Fibroblast of lung (primary cell): ENCODE results near the gene SRRM2. TPM values are rescaled to one million over a fixed set of nuclear protein-coding genes. Genes with fewer than 3 reads are reported as not detected.

Source experiments
- DNase-seq, 2 donors: peaks; one replicate each; pipeline versions ENCODE4 v3.0.0 to v3.0.0-alpha.2; 2010; ENCODE audit warnings: low read depth in 2 of 2
- H2AFZ ChIP-seq: 2 replicates; pipeline ENCODE4 v1.5.1; 2012; ENCODE audit warnings: low read length, control low read depth, inconsistent platforms
- H3K27ac ChIP-seq: 2 replicates; pipeline ENCODE4 v1.5.1; 2011; ENCODE audit warnings: low read length, control low read depth; ENCODE audit not compliant: insufficient read depth
- H3K27me3 ChIP-seq: 2 replicates; pipeline ENCODE4 v1.5.1; 2011; ENCODE audit warnings: mild to moderate bottlenecking, low read length; ENCODE audit not compliant: control insufficient read depth, insufficient read depth
- H3K36me3 ChIP-seq: 2 replicates; pipeline ENCODE4 v1.5.1; 2011; ENCODE audit warnings: low read length; ENCODE audit not compliant: control insufficient read depth, insufficient read depth
- H3K4me1 ChIP-seq: 2 replicates; pipeline ENCODE4 v1.5.1; 2011; ENCODE audit warnings: low read length; ENCODE audit not compliant: control insufficient read depth, insufficient read depth; ENCODE audit errors: extremely low read depth
- H3K4me2 ChIP-seq: 2 replicates; pipeline ENCODE4 v1.5.1; 2011; ENCODE audit warnings: low read length, control low read depth; ENCODE audit not compliant: insufficient read depth; ENCODE audit errors: extremely low read depth
- H3K4me3 ChIP-seq, 4 experiments: fragments of 200-600 bp in 1 of 4; sonication (generic) in 1 of 4; replicated peaks in 1 of 4; 2 replicates each; pipeline ENCODE4 v1.5.1; 2011 to 2016; ENCODE audit warnings: low read length in 4 of 4, low read depth in 3 of 4, mild to moderate bottlenecking in 3 of 4, control low read depth in 2 of 4, inconsistent platforms in 1 of 4, mixed read lengths in 1 of 4; ENCODE audit not compliant: insufficient read depth in 1 of 4; ENCODE audit errors: control extremely low read depth in 1 of 4
- H3K79me2 ChIP-seq: 2 replicates; pipeline ENCODE4 v1.5.1; 2012; ENCODE audit warnings: mild to moderate bottlenecking, low read length, inconsistent platforms; ENCODE audit not compliant: control insufficient read depth, insufficient read depth
- H3K9ac ChIP-seq: 2 replicates; pipeline ENCODE4 v1.5.1; 2011; ENCODE audit warnings: mild to moderate bottlenecking, low read length, control low read depth; ENCODE audit not compliant: insufficient read depth
- H3K9me3 ChIP-seq: 2 replicates; pipeline ENCODE4 v1.5.1; 2012; ENCODE audit warnings: low read depth, low read length; ENCODE audit not compliant: control insufficient read depth, insufficient read depth
- H4K20me1 ChIP-seq: 2 replicates; pipeline ENCODE4 v1.5.1; 2011; ENCODE audit warnings: low read length; ENCODE audit not compliant: control insufficient read depth, insufficient read depth; ENCODE audit errors: extremely low read depth
- EZH2 ChIP-seq: IDR thresholded peaks from 2 replicates; pipeline ENCODE4 v1.5.1; 2012; ENCODE audit warnings: low read length, control low read depth, mild to moderate bottlenecking; ENCODE audit errors: missing control alignments
- polyA plus RNA-seq, 2 donors: library from polyadenylated mRNA; depleted of rRNA in 1 of 2; stranded (reverse) in 1 of 2; unstranded in 1 of 2; fragments of >200 nt; gene quantifications; 2 replicates each; pipeline ENCODE4 v1.2.1, GENCODE V29; 2011 to 2012; ENCODE audit warnings: missing spikeins in 1 of 2
- total RNA-seq: library from RNA; depleted of rRNA; stranded (reverse); fragments of >200 nt; gene quantifications from 2 replicates; pipeline ENCODE4 v1.2.1, GENCODE V29; 2014
- TF ChIP-seq, protein P1 (sequence below), 2 donors: IDR thresholded peaks in 1 of 2; conservative IDR thresholded peaks in 1 of 2; 1 replicate in 1 of 2; 2 replicates in 1 of 2; pipeline ENCODE4 v1.5.1; 2011 to 2012; ENCODE audit warnings: low read length in 2 of 2, control low read depth in 1 of 2, inconsistent platforms in 1 of 2, low read depth in 1 of 2, mild to moderate bottlenecking in 1 of 2

Gene SRRM2
- total and polyA plus RNA-seq, 2 donors (not counting 1 experiment from before 2014, with no cell fraction given): 55.2 to 74.3 TPM

DNA sequence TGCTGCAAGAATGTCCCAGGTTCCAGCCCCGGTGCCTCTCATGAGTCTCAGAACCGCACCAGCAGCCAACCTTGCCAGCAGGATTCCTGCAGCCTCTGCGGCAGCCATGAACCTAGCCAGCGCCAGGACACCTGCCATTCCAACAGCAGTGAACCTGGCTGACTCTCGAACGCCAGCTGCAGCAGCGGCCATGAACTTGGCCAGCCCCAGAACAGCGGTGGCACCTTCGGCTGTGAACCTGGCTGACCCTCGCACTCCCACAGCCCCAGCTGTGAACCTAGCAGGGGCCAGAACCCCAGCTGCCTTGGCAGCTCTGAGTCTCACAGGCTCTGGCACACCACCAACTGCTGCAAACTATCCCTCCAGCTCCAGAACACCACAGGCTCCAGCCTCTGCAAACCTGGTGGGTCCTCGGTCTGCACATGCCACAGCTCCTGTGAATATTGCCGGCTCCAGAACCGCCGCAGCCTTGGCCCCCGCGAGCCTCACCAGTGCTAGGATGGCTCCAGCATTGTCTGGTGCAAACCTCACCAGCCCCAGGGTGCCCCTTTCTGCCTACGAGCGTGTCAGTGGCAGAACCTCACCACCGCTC, 14.8 kb downstream of the SRRM2 start:
- Histone ChIP-seq H4K20me1 (peaks cover 6% of the 10 kb centered on the region), H2AFZ (no peak overlapping the region)
- TF ChIP-seq, protein P1, sequence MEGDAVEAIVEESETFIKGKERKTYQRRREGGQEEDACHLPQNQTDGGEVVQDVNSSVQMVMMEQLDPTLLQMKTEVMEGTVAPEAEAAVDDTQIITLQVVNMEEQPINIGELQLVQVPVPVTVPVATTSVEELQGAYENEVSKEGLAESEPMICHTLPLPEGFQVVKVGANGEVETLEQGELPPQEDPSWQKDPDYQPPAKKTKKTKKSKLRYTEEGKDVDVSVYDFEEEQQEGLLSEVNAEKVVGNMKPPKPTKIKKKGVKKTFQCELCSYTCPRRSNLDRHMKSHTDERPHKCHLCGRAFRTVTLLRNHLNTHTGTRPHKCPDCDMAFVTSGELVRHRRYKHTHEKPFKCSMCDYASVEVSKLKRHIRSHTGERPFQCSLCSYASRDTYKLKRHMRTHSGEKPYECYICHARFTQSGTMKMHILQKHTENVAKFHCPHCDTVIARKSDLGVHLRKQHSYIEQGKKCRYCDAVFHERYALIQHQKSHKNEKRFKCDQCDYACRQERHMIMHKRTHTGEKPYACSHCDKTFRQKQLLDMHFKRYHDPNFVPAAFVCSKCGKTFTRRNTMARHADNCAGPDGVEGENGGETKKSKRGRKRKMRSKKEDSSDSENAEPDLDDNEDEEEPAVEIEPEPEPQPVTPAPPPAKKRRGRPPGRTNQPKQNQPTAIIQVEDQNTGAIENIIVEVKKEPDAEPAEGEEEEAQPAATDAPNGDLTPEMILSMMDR (conservative IDR thresholded peaks at IDR 0.05 in 1 of 2, IDR thresholded peaks at IDR 0.05 in 1 of 2; ENCODE audit: low read depth in 1 of 2, low read length in 2 of 2): no peak
- TF ChIP-seq EZH2: no peak

DNA sequence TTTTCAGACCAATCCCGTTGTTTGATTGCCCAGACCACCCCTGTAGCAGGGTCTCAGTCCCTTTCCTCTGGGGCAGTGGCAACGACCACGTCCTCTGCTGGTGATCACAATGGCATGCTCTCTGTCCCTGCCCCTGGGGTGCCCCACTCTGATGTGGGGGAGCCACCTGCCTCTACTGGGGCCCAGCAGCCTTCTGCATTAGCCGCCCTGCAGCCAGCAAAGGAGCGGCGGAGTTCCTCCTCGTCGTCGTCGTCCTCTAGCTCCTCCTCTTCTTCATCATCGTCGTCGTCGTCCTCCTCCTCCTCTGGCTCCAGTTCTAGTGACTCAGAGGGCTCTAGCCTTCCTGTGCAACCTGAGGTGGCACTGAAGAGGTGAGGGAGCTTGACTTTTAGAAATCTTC, 15.5 kb downstream of the SRRM2 start:
- no peak overlapping the region for H3K9ac ChIP-seq
- no peaks in the 10 kb centered on the region for H3K9me3 ChIP-seq
- peaks cover 61% of the 10 kb centered on the region for H3K79me2 ChIP-seq
- TF ChIP-seq, protein P1 (conservative IDR thresholded peaks at IDR 0.05 in 1 of 2, IDR thresholded peaks at IDR 0.05 in 1 of 2; ENCODE audit: low read depth in 1 of 2, low read length in 2 of 2): no peak
- no peak overlapping the region for H3K27ac ChIP-seq
- H4K20me1 ChIP-seq: peaks cover 6% of the 10 kb centered on the region
- no peaks in the 10 kb centered on the region for H3K27me3 ChIP-seq
- no peak overlapping the region for H3K4me3 ChIP-seq
- H3K4me2 ChIP-seq: no peak overlapping the region
- H2AFZ ChIP-seq: no peak overlapping the region
- no peak for DNase-seq
- H3K4me1 ChIP-seq: peaks cover 5% of the 10 kb centered on the region
- peaks cover 63% of the 10 kb centered on the region for H3K36me3 ChIP-seq

More for the DNA sequence above, 14.8 kb downstream of the SRRM2 start:
- Histone ChIP-seq H3K9ac (no peak overlapping the region), H3K36me3 (peaks cover 65% of the 10 kb centered on the region), H3K4me3 (no peak overlapping the region), H3K9me3 (no peaks in the 10 kb centered on the region), H3K4me1 (peaks cover 4% of the 10 kb centered on the region), H3K79me2 (peaks cover 65% of the 10 kb centered on the region), H3K4me2 (no peak overlapping the region), H3K27me3 (no peaks in the 10 kb centered on the region), H3K27ac (no peak overlapping the region)
- no peak for DNase-seq

DNA sequence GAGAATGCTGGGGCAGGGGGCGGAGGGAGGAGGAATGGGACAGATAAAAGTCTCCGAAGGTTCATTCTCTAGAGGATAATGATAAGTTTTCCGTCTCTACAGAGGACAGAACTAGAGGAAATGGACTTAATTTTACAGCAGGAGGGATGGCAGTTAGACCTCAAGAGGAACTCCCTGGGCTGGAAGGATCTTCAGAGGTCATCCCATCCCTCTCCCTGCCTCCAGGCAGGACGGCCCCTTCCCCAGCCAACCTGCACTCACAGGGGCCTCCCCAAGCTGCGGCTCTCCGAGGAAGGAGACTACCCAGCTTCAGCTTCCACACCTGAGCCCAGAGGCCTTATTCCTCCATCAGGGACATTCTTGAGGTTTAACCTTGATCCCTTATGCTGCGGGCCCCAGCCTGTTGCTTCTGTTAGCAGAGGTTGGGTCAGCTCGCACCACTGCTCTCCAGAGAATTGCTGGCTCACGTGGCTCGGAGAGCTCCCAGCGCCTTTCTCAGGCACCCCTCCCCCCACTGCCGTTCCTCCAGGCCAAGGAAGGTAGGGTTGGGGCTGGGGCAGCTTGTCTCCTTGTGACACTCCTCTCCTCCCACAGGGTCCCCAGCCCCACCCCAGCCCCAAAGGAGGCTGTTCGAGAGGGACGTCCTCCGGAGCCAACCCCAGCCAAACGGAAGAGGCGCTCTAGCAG, 16.1 kb downstream of the SRRM2 start:
- Histone ChIP-seq H4K20me1 (peaks cover 6% of the 10 kb centered on the region), H3K9me3 (no peaks in the 10 kb centered on the region), H2AFZ (no peak overlapping the region), H3K36me3 (peaks cover 60% of the 10 kb centered on the region), H3K4me1 (peaks cover 7% of the 10 kb centered on the region), H3K4me2 (no peak overlapping the region), H3K27ac (no peak overlapping the region), H3K4me3 (no peak overlapping the region), H3K27me3 (no peaks in the 10 kb centered on the region), H3K9ac (no peak overlapping the region), H3K79me2 (peaks cover 61% of the 10 kb centered on the region)
- TF ChIP-seq, protein P1 (conservative IDR thresholded peaks at IDR 0.05 in 1 of 2, IDR thresholded peaks at IDR 0.05 in 1 of 2; ENCODE audit: low read depth in 1 of 2, low read length in 2 of 2): no peak
- no peak for TF ChIP-seq EZH2
- no peak for DNase-seq
